ENCODE results near the gene ALPP. TPM values are rescaled to one million over a fixed set of nuclear protein-coding genes. Genes with fewer than 3 reads are reported as not detected.
"Not testable (repeated sequence)": the region's sequence is repeated elsewhere in the genome, so short reads cannot be mapped to it uniquely, and the experiment has no call there.

ALPP gene
- total RNA-seq, 1 donor from 2014 or later = not detected

- DNase-seq (ENCODE audit: low read depth) = no peak
Observed at GRCh38 chr2:232363784-232364615, 14.6 kb upstream of the ALPP start.

- not testable (repeated sequence) for DNase-seq (ENCODE audit: low read depth)
Observed at GRCh38 chr2:232364806-232365594, 13.6 kb upstream of the ALPP start.

GRCh38 chr2:232365621-232366321, 12.8 kb upstream of the ALPP start:
- peak; percentile 11 for DNase-seq (ENCODE audit: low read depth)

- DNase-seq (ENCODE audit: low read depth) = not testable (repeated sequence)
Observed at GRCh38 chr2:232366461-232366860, 12.1 kb upstream of the ALPP start.

- no peak for DNase-seq (ENCODE audit: low read depth)
Observed at GRCh38 chr2:232367016-232367415, 11.5 kb upstream of the ALPP start.

GRCh38 chr2:232367591-232368233, 10.8 kb upstream of the ALPP start:
- DNase-seq (ENCODE audit: low read depth) = no peak

DNA sequence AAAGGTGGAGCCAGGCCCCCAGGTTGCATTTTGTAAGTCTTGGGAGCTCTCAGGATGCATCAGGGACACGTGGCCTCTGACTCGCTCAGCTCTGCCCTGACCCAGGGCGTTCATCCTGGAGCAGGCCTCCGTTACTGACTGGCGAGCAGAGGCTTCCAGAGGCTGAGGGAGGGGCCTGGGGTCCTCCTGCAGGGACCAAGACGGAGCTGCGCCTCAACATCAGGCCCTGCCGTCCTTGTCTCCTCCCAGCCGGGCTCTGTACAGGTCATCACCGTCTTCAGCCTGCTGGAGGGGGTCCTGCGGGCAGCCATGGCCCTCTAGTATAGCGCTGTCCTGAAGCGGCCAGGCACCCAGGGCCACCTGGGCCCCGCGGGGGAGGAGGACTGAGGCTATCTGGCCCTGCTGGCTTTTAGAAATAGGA, 10.2 kb upstream of the ALPP start:
- DNase-seq (ENCODE audit: low read depth) = no peak

DNA sequence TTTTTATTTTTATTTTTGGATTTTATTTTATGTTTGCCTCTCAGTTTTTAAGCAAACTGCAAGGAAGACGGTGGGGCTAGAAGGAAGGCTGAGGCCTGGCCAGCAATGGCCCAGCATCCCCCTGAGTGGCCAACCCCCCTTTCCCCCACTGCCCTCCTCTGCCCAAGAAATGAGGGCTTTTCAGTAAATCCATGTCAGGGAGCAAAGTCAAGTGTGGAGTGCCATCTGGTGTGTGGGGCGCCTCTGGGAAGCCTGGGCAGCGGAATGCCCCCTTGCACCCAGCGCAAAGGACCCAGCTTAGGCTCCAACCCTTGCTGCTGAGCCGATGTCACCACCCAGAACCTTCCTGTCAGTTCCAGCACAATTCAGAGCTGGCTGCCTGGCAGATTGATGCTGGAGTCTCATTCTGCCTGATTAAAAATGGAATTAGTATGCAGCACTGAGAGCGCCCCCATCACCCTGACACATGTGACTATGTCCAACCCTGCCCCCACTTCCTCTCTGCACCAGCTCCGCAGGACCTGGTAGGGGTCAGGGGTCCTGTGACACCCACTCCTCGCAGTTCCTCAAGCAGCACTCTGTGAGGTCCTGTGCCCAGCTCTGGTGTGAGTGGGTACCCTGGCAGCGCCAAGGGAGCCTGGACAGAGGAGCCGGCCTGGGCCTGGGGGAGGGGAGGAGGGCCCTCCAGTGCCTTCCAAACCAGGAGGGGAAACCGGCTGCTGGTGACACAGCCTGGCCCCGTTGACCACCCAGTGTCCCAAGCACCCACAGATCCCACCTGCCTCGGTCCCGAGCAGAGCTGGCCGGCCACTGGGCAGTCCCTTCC, 9.2 kb upstream of the ALPP start:
- no peak for DNase-seq (ENCODE audit: low read depth)

GRCh38 chr2:232370007-232370406, 8.5 kb upstream of the ALPP start:
- not testable (repeated sequence) for DNase-seq (ENCODE audit: low read depth)

DNA sequence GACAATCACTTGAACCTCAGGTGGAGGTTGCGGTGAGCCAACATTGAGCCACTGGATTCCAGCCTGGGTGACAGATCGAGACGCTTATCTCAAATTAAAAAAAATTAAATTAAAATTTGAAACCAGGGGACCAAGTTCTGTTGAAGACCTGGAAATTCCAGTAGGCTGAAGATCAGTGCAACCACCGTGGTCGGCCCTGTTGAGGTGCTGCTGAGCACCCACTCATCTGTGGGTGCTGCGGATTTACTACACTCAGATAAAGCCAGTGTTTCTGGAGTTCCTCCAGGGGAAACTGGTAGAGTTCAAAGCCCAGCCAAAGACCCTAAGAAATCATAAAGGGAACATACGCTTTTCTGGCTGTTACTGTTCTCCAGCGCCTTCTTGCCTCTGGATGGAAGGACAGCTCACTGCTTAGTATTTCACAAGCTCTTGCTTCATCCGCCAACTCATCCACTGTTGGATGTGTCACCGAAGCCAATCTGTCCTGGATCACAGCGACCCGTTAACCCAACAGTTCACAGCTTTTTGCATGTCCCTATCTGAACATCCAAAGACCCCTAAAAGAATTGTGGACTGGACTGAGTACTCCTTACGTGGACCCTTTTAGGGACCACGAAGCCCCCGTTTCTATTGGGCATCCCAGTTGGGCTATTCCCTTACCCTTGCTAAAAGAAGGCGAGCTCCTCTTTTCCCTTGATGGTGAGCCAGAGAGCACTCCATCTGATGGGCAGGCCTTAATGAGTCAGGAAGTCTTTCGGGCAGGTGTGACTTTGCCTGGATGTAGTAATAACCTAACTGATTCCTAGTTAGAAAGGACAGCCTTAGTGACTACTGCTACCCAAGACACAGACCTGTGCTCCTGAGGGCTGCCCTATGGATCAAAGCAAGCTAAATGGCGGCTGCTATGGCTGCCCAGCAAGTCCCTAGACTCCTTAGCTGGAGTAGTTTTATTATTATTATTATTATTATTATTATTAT, 6.0 kb upstream of the ALPP start:
- no peak for DNase-seq (ENCODE audit: low read depth)

DNA sequence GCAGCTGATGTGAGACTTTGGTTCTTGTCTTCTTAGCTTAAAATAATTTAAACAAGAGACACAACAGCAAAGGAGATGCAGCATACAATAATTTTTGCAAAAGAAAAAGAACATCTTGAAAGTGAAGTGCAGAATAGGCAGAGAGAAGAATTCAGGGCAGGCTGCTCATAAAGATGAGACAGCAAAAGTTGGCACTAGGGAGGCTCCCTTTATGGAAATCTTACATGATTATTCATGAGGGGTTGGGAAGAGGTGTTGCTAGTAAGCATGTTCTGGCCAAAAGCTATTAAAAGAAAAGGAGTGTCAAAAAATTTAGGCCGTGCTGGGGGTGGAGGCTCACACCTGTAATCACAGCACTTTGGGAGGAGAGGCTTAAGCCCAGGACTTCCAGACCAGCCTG, 4.2 kb upstream of the ALPP start:
- DNase-seq (ENCODE audit: low read depth) = no peak

DNA sequence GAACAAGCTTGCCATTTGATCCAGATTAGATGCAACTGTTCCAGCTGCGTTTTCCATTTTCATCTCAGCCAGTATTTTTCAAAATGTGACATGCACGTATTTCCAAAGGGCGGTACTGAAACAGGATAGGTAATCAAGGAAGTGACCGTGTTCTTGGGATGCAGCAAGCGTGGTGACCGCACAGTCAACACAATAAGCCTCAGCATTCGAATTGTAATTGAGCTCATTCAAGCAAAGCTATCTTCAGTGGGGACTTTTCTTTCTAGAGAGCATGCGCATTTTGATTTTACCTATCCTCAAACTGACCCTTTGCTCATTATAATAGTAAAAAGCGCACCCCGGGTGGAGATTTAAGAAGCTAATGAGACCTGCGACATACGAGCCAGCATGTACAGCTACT, 3.4 kb upstream of the ALPP start:
- no peak for DNase-seq (ENCODE audit: low read depth)

DNA sequence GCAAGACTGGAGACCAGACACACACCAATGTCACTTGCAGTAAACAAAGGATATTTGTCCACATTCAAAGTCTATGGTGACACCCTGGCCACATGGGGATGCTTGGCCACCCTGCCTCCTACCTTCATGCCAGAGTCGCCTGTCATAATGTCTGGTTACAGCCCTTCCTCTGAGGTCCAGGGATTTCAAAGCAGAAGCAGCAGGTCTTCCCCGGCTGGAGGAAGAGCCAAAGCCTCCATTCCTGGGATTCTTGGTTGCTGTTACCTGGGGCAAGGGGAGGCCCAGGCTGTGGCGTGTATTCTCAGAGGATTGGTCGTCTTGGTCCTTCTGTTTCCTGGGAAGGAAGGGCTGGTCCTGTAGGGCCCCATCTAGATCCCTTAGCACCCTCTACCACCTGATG, 2.3 kb upstream of the ALPP start:
- DNase-seq (ENCODE audit: low read depth) = no peak

GRCh38 chr2:232376713-232377112, 1.8 kb upstream of the ALPP start:
- no peak for DNase-seq (ENCODE audit: low read depth)

- DNase-seq (ENCODE audit: low read depth) = no peak
Observed at GRCh38 chr2:232377319-232377718, 1.2 kb upstream of the ALPP start.

DNA sequence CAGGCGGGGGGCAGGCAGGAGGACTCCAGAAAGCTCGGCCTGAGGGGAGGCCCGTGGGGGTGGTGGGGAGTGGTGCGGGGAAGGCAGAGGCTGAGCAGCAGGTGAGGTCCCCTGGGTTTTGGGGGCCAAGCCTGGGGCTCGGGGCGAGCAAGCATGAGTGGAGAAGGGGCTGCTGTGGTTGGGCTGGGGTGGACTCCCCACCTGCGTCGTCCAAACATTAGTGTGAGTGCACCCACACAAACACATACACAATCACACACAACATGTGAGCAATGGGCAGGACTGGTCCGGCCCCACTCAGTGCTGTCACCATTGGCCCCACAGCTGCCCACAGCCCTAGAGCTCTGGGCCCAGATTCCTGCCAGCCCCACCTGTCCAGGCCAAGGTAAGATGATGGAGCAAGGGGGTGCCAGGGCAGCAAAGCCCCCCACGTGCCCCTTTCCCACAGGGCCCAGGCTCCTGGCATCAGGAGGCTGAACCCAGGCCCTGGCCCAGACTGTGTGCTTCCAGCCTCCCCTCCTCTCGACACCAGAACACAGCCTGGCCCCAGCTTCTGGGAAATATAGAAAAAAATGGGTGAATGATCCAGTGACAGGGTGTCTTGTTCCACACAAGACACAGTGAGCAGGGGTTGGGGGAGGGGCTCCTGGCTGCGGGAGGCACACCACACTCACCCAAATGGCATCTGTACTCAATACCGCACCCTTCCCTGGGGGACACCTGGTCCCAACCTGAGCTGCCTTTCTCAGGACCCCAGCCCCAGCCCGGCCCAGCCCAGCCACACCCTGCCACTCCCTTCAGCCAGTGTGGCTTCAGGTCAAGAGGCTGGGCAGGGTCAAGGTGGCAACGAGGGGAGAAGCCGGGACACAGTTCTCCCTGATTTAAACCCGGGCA, 463 bp upstream of the ALPP start:
- no peak for DNase-seq (ENCODE audit: low read depth)

GRCh38 chr2:232379610-232380590, 1.3 kb downstream of the ALPP start:
- DNase-seq (ENCODE audit: low read depth) = not testable (repeated sequence)
